OCI-LY7 (cell line): Measurements from ENCODE around the gene AMPD3. TPM values are rescaled to one million over a fixed set of nuclear protein-coding genes. Genes with fewer than 3 reads are reported as not detected.

Source experiments
- BruUV-seq: library from RNA; stranded (reverse); fragments of 400-500 nt; replicated peaks from 2 replicates; lab custom pipeline; 2021; lab: Mats Ljungman, UMichigan
- CTCF ChIA-PET: fragments of 300-600 bp; sonication (Branson Sonifier 250); formaldehyde crosslinking; loops from one replicate; lab custom pipeline; 2022; ENCODE audit warnings: antibody characterized with exemption; ENCODE audit not compliant: unreplicated experiment; lab: Charles Lee
- POLR2A ChIA-PET: fragments of 300-600 bp; sonication (Branson Sonifier 250); formaldehyde crosslinking; loops from one replicate; lab custom pipeline; 2022; ENCODE audit warnings: antibody characterized with exemption; lab: Charles Lee
- DNase-seq: peaks from one replicate; pipeline ENCODE4 v3.0.0-alpha.2; 2015; ENCODE audit warnings: low spot score
- H2AFZ ChIP-seq: fragments of 200-600 bp; sonication (generic), shearing (Covaris generic); 2 replicates; pipeline ENCODE4 v1.6.1; 2014; ENCODE audit warnings: mild to moderate bottlenecking, antibody characterized with exemption, low read length, moderate library complexity
- H3K27ac ChIP-seq: fragments of 200-600 bp; sonication (generic); 2 replicates; pipeline ENCODE4 v1.5.1; 2014; ENCODE audit warnings: mixed run types, low read depth, mild to moderate bottlenecking, moderate library complexity, low read length, inconsistent platforms; ENCODE audit not compliant: poor library complexity, severe bottlenecking
- H3K36me3 ChIP-seq: fragments of 200-600 bp; sonication (generic); 2 replicates; pipeline ENCODE4 v1.6.1; 2014; ENCODE audit warnings: mild to moderate bottlenecking, antibody characterized with exemption, low read length, moderate library complexity, mixed read lengths; ENCODE audit not compliant: insufficient read depth
- H3K4me1 ChIP-seq: fragments of 200-600 bp; sonication (generic); 2 replicates; pipeline ENCODE4 v1.5.1; 2014; ENCODE audit warnings: mild to moderate bottlenecking, low read length; ENCODE audit not compliant: insufficient read depth, poor library complexity, severe bottlenecking
- H3K4me2 ChIP-seq: fragments of 200-600 bp; sonication (generic); 2 replicates; pipeline ENCODE4 v1.6.1; 2014; ENCODE audit warnings: mild to moderate bottlenecking, low read length
- H3K4me3 ChIP-seq: fragments of 200-600 bp; sonication (generic); 2 replicates; pipeline ENCODE4 v1.5.1; 2014; ENCODE audit warnings: mild to moderate bottlenecking, low read depth, low read length; ENCODE audit not compliant: poor library complexity, severe bottlenecking
- H3K79me2 ChIP-seq: fragments of 200-600 bp; sonication (generic); 2 replicates; pipeline ENCODE4 v1.6.1; 2016; ENCODE audit warnings: low read depth, mild to moderate bottlenecking, low read length, moderate library complexity, mixed read lengths; ENCODE audit not compliant: insufficient read depth
- H3K9me2 ChIP-seq: fragments of 200-600 bp; sonication (generic); 2 replicates; pipeline ENCODE4 v1.6.1; 2016; ENCODE audit warnings: mild to moderate bottlenecking, low read length, mixed read lengths; ENCODE audit not compliant: insufficient read depth
- H3K9me3 ChIP-seq: fragments of 200-600 bp; sonication (generic); 2 replicates; pipeline ENCODE4 v1.6.1; 2014; ENCODE audit warnings: mild to moderate bottlenecking, mixed run types, low read length, mixed read lengths
- H4K20me1 ChIP-seq: fragments of 200-600 bp; sonication (generic); 2 replicates; pipeline ENCODE4 v1.6.1; 2014; ENCODE audit warnings: mild to moderate bottlenecking, antibody characterized with exemption, low read length, moderate library complexity, mixed read lengths; ENCODE audit not compliant: insufficient read depth
- CTCF ChIP-seq: fragments of 200-600 bp; sonication (generic); conservative IDR thresholded peaks from 2 replicates; pipeline ENCODE4 v1.5.1; 2014; ENCODE audit warnings: mild to moderate bottlenecking, antibody characterized with exemption, low read length, moderate library complexity, mixed read lengths
- EZH2phosphoT487 ChIP-seq: fragments of 200-600 bp; sonication (generic); IDR thresholded peaks from 2 replicates; pipeline ENCODE4 v1.6.1; 2018; ENCODE audit warnings: low read depth, borderline replicate concordance, mild to moderate bottlenecking, mixed run types, antibody characterized with exemption, low read length, moderate library complexity, mixed read lengths
- intact Hi-C: fragments of 100-400 bp; cut with micrococcal nuclease; formaldehyde crosslinking; loops from one replicate; pipeline ENCODE4 v1.10.0; 2022; ENCODE audit not compliant: unreplicated experiment
- total RNA-seq, 2 experiments: library from RNA; depleted of rRNA in 1 of 2; stranded (reverse); fragments of >200 nt in 1 of 2; shearing (Covaris generic) in 1 of 2; gene quantifications; 2 replicates each; pipeline ENCODE4 v1.2.3, GENCODE V29; 2014 to 2022

Gene AMPD3
- total RNA-seq, 2 experiments from 2014 or later, result 13.5 to 25.6 TPM

DNA sequence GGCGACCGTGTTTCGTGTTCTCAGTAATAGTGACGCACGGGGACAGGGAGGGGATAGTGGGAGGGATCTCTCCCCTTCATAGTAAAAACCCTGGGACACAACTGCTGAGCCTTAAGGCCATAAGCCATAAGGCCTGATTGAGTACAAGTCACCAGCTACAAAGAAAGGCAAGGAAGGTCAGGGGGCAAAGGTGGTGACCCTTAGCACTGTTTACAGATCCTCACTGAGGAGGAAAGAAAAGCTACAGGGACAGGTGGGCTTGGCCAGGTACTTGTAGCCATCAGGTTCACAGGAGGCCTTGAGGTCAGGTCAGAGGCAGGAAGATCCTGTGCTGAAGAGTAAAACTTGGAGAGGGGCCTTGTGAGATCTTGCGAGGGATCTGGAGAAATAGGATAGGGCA lies 15.1 kb upstream of the AMPD3 start:
- TF ChIP-seq CTCF (no peak), EZH2phosphoT487 (no peak)
- Histone ChIP-seq H3K27ac (no peak overlapping the region), H3K79me2 (no peaks in the 10 kb centered on the region), H3K9me3 (peaks cover 5% of the 10 kb centered on the region; the same call in 1 of the 2 replicates), H3K4me1 (peaks cover 26% of the 10 kb centered on the region), H2AFZ (no peak overlapping the region), H3K36me3 (no peaks in the 10 kb centered on the region), H4K20me1 (no peaks in the 10 kb centered on the region), H3K4me2 (no peak overlapping the region), H3K9me2 (no peaks in the 10 kb centered on the region), H3K4me3 (no peak overlapping the region)
- CTCF ChIA-PET, result no interaction called here
- intact Hi-C loops, result no loop called here
- POLR2A ChIA-PET, result interaction anchor here (8.8 kb wide), 1 partner anchor 15 kb away, joined by 97 read pairs; the partner anchor contains the start of gene AMPD3
- DNase-seq, result no peak
- BruUV-seq, result no TSS peak

- no peaks in the 10 kb centered on the region for H3K79me2 ChIP-seq
- H3K36me3 ChIP-seq, result no peaks in the 10 kb centered on the region
- H3K4me1 ChIP-seq, result peaks cover 31% of the 10 kb centered on the region
- no peak for DNase-seq
- no peak overlapping the region for H3K27ac ChIP-seq
- no TSS peak for BruUV-seq
- intact Hi-C loops, result no loop called here
- 0 out of 2 replicates have a peak, but pooled peaks cover under 1% of the 10 kb centered on the region for H3K9me3 ChIP-seq
- no peak overlapping the region for H2AFZ ChIP-seq
- ChIA-PET POLR2A (interaction anchor here (0.9 to 8.8 kb wide), 5 partner anchors 11 to 369 kb away, joined by 3 to 97 read pairs (median 5); partner anchors contain the start of gene AMPD3), CTCF (interaction anchor here (1.1 to 1.4 kb wide), 2 partner anchors 13 to 15 kb away, joined by 3 to 5 read pairs; partner anchors contain the start of gene AMPD3)
- TF ChIP-seq CTCF (no peak), EZH2phosphoT487 (no peak)
- no peaks in the 10 kb centered on the region for H4K20me1 ChIP-seq
- H3K4me2 ChIP-seq, result no peak overlapping the region
- H3K4me3 ChIP-seq, result no peak overlapping the region
- H3K9me2 ChIP-seq, result no peaks in the 10 kb centered on the region
Measured at GRCh38 chr11:10440401-10440800, 14.7 kb upstream of the AMPD3 start.

DNA sequence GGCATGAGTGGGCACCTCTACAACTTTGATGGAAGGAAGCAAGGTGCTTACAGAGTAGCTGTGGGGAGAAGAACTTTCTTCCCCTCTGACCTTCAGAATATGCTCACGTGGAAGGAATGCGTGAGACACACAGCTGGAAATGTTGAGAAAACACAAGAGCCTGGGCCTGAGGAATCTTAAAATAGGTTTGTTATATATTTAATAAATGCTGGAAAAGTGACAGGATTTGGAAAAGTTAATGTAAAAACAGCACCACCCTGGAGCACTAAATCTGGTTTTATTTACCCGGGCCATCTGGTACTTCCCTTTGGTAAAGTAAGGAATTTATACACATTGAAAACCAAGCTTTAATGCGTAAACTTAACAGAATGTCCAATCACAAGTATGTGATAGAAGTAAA lies 14.0 kb upstream of the AMPD3 start:
- no peak overlapping the region for H3K4me2 ChIP-seq
- H4K20me1 ChIP-seq, result no peaks in the 10 kb centered on the region
- ChIA-PET CTCF (interaction anchor here (1.1 to 1.4 kb wide), 2 partner anchors 13 to 14 kb away, joined by 3 to 5 read pairs; partner anchors contain the start of gene AMPD3), POLR2A (interaction anchor here (0.9 to 8.8 kb wide), 5 partner anchors 12 to 368 kb away, joined by 3 to 97 read pairs (median 5); partner anchors contain the start of gene AMPD3)
- H3K9me3 ChIP-seq, result no peaks in the 10 kb centered on the region
- H3K4me1 ChIP-seq, result peaks cover 32% of the 10 kb centered on the region
- no peak overlapping the region for H3K4me3 ChIP-seq
- no peaks in the 10 kb centered on the region for H3K36me3 ChIP-seq
- TF ChIP-seq CTCF (no peak), EZH2phosphoT487 (no peak)
- H3K9me2 ChIP-seq, result no peaks in the 10 kb centered on the region
- DNase-seq, result no peak
- H3K27ac ChIP-seq, result no peak overlapping the region
- H3K79me2 ChIP-seq, result no peaks in the 10 kb centered on the region
- no peak overlapping the region for H2AFZ ChIP-seq
- intact Hi-C loops, result no loop called here
- BruUV-seq, result no TSS peak
